ENCODE measurements around the gene IRGC.

- TF ChIP-seq CTCF (IDR thresholded peaks at IDR 0.05; ENCODE audit: insufficient read depth, low read length, poor library complexity, severe bottlenecking) (no peak), EZH2phosphoT487 (conservative IDR thresholded peaks at IDR 0.05; ENCODE audit: low read length) (no peak)
Measured at GRCh38 chr19:43699506-43700394, 16.1 kb upstream of the IRGC start.

Data from SU-DHL-6 (cell line).